HG02588 (cell line): ENCODE results near the gene SLC26A4.
"Not testable (repeated sequence)": the region's sequence is repeated elsewhere in the genome, so short reads cannot be mapped to it uniquely, and the experiment has no call there.

ENCODE experiments used
- ATAC-seq: cut with Tn5 transposase; IDR thresholded peaks from one replicate; pipeline ENCODE4 v1.9.1; 2021; ENCODE audit warnings: mild to moderate bottlenecking, moderate library complexity; ENCODE audit not compliant: unreplicated experiment

The SLC26A4 gene

GRCh38 chr7:107660381-107661080, at the start of gene SLC26A4:
Gene SLC26A4, plus strand, starts transcription at chr7:107660828. Its CDS starts 814 bp downstream, at chr7:107661642.
- ATAC-seq = no peak

- no peak for ATAC-seq
These were observed 47.2 kb upstream of the SLC26A4 start for GRCh38 chr7:107613439-107613838.

- ATAC-seq = no peak
These were observed 46.7 kb upstream of the SLC26A4 start for GRCh38 chr7:107613948-107614347.

- ATAC-seq = no peak
These were observed 46.2 kb upstream of the SLC26A4 start for GRCh38 chr7:107614425-107614824.

GRCh38 chr7:107615910-107616680, 44.5 kb upstream of the SLC26A4 start:
- ATAC-seq = no peak

- no peak for ATAC-seq
These were observed 38.2 kb upstream of the SLC26A4 start for GRCh38 chr7:107622429-107622828.

- no peak for ATAC-seq
These were observed 37.7 kb upstream of the SLC26A4 start for GRCh38 chr7:107622894-107623293.

- no peak for ATAC-seq
These were observed 33.6 kb upstream of the SLC26A4 start for GRCh38 chr7:107627002-107627401.

GRCh38 chr7:107628461-107629064, 32.1 kb upstream of the SLC26A4 start:
- ATAC-seq = no peak

GRCh38 chr7:107630342-107630741, 30.3 kb upstream of the SLC26A4 start:
- no peak for ATAC-seq

- ATAC-seq = no peak
These were observed 28.8 kb upstream of the SLC26A4 start for GRCh38 chr7:107631588-107632491.

GRCh38 chr7:107632492-107632865, 28.1 kb upstream of the SLC26A4 start:
- no peak for ATAC-seq

GRCh38 chr7:107638594-107638993, 22.0 kb upstream of the SLC26A4 start:
- peak; percentile 93 for ATAC-seq

GRCh38 chr7:107639070-107639469, 21.6 kb upstream of the SLC26A4 start:
- ATAC-seq = not testable (repeated sequence)

GRCh38 chr7:107641676-107642075, 19.0 kb upstream of the SLC26A4 start:
- ATAC-seq = no peak

GRCh38 chr7:107642501-107642900, 18.1 kb upstream of the SLC26A4 start:
- no peak for ATAC-seq

- no peak for ATAC-seq
These were observed 17.2 kb upstream of the SLC26A4 start for GRCh38 chr7:107643407-107643806.

GRCh38 chr7:107643938-107644308, 16.7 kb upstream of the SLC26A4 start:
- ATAC-seq = no peak

GRCh38 chr7:107644309-107644974, 16.2 kb upstream of the SLC26A4 start:
- ATAC-seq = no peak

GRCh38 chr7:107652642-107653041, 8.0 kb upstream of the SLC26A4 start:
- ATAC-seq = no peak
